Natural killer cell treated with Interleukin-12 subunit alpha and Interleukin-12 subunit beta and Interleukin-15 and Interleukin-18, amount 100 ng/mL, for 72 hours (primary cell): ENCODE results near the gene COA3. TPM values are rescaled to one million over a fixed set of nuclear protein-coding genes. Genes with fewer than 3 reads are reported as not detected.
A peak's percentile ranks its signal among the peaks of the same experiment; 100 is the strongest.

Experiments
- ATAC-seq, 2 donors: fragments of 150-1000 bp; cut with Tn5 transposase in 1 of 2; sonication (Bioruptor Pico), chemical (Tn5 transposase) in 1 of 2; 2 replicates each; pipeline ENCODE4 v1.10.0; 2021
- DNase-seq: peaks from one replicate; pipeline ENCODE4 v3.0.0; 2022; ENCODE audit warnings: low spot score
- H3K27ac Mint-ChIP-seq, 2 donors: 1 replicate in 1 of 2; 2 replicates in 1 of 2; pipeline ENCODE4 v1.8.0; 2022; ENCODE audit warnings: mixed read lengths in 2 of 2, mild to moderate bottlenecking in 1 of 2, moderate library complexity in 1 of 2
- H3K27me3 Mint-ChIP-seq, 2 donors: 1 replicate in 1 of 2; 2 replicates in 1 of 2; pipeline ENCODE4 v1.8.0; 2022; ENCODE audit warnings: mixed read lengths in 2 of 2
- H3K36me3 Mint-ChIP-seq: one replicate; pipeline ENCODE4 v1.8.0; 2022; ENCODE audit warnings: mixed read lengths
- H3K4me1 Mint-ChIP-seq, 2 donors: 1 replicate in 1 of 2; 2 replicates in 1 of 2; pipeline ENCODE4 v1.8.0; 2022; ENCODE audit warnings: low read depth in 2 of 2, mixed read lengths in 2 of 2, mild to moderate bottlenecking in 1 of 2
- H3K4me3 Mint-ChIP-seq: one replicate; pipeline ENCODE4 v1.8.0; 2022; ENCODE audit warnings: mixed read lengths
- H3K9me3 Mint-ChIP-seq: 2 replicates; pipeline ENCODE4 v1.8.0; 2022; ENCODE audit warnings: mixed read lengths
- total RNA-seq, 2 donors: library from RNA; stranded (reverse); gene quantifications; one replicate each; pipeline ENCODE4 v1.2.3, GENCODE V29; 2022

COA3 gene
- total RNA-seq, 2 donors from 2014 or later: 41.6 to 48.0 TPM

DNA sequence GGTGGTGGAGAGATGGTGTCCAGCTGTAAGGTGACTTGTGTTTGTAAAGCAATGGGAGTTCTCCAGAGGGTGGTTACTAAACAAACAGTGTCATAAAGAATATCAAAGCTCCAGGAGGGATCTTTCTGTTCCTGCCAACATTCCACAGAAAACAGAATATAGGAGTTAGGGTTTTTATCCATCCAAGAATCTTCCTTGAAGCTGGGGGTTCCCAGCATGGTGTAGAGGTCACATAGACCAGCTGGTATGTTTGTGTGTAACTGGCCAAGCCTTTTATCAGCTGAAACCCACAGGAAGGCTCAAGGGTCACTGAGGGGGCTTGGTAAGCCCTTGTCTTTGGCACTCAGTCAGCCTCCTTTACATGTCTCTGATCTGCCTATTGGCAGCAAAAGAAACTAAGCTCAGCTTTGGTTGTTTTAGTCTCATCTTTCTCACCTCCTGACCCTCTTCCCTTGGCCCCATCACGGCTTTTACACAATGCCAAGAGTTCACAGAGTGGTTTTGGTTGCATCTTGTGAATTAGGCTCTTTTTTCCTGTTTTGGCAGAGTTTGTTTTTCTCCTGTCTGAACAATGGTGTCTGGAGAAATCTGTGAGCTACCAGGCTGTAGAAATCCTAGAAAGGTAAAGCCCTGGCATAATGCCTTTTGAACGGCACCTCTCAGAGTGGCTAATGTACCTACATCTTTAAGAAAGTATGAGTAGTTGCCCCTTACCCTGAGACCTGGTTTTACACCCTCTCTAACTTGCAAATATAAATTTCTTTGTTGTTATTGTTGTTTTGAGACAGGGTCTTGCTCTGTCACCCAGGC lies 4.8 kb upstream of the COA3 start:
- Mint-ChIP-seq H3K27ac (no peak overlapping the region), H3K27me3 (peaks cover 0 to 2% of the 10 kb centered on the region in 2 donors), H3K9me3 (no peaks in the 10 kb centered on the region), H3K4me1 (peaks cover 7% of the 10 kb centered on the region in 2 donors), H3K4me3 (no peak overlapping the region), H3K36me3 (no peaks in the 10 kb centered on the region)
- DNase-seq: no peak
- no peak for ATAC-seq

DNA sequence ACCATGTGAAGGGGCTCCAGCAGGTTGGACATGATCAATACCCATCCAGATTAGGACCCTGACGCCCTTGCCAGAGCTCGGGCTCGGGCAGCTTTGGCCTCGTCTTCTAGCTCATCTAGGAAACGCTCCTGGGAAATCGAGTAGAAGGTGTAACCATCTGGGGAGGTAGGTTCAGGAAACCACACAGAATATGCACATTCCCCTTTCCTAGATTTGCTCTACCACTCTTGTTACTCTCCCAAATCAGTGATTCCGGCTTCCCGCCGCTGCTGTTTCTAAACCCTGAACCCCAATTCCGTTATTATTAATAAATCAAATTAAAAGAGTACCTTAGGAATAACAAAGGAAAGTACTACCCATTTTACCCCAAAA lies 507 bp downstream of the COA3 start:
- H3K4me1 Mint-ChIP-seq: peaks cover 12 to 20% of the 10 kb centered on the region in 2 donors
- DNase-seq (no peak), ATAC-seq (no peak)
- H3K27ac Mint-ChIP-seq: peak overlapping the region; percentile 71 to 95
- peaks cover 0 to 2% of the 10 kb centered on the region in 2 donors for H3K27me3 Mint-ChIP-seq
- no peaks in the 10 kb centered on the region for H3K9me3 Mint-ChIP-seq
- peak overlapping the region; percentile 97 for H3K4me3 Mint-ChIP-seq
- no peaks in the 10 kb centered on the region for H3K36me3 Mint-ChIP-seq

GRCh38 chr17:42797067-42798007 lies 1.2 kb downstream of the COA3 start:
- H3K27ac Mint-ChIP-seq: peak overlapping the region in 1 of 2 donors; percentile 95
- DNase-seq (no peak), ATAC-seq (no peak)
- no peaks in the 10 kb centered on the region for H3K9me3 Mint-ChIP-seq
- no peaks in the 10 kb centered on the region for H3K36me3 Mint-ChIP-seq
- peaks cover 12 to 20% of the 10 kb centered on the region in 2 donors for H3K4me1 Mint-ChIP-seq
- H3K27me3 Mint-ChIP-seq: peaks cover 0 to 2% of the 10 kb centered on the region in 2 donors
- peak overlapping the region; percentile 97 for H3K4me3 Mint-ChIP-seq

- peak overlapping the region in 1 of 2 donors; percentile 68 for H3K27ac Mint-ChIP-seq
- no peak overlapping the region for H3K4me3 Mint-ChIP-seq
- H3K36me3 Mint-ChIP-seq: no peaks in the 10 kb centered on the region
- peaks cover 0 to 2% of the 10 kb centered on the region in 2 donors for H3K27me3 Mint-ChIP-seq
- ATAC-seq (no peak), DNase-seq (no peak)
- peaks cover 12 to 20% of the 10 kb centered on the region in 2 donors for H3K4me1 Mint-ChIP-seq
- H3K9me3 Mint-ChIP-seq: no peaks in the 10 kb centered on the region
These were observed 2.3 kb downstream of the COA3 start for GRCh38 chr17:42796066-42796758.

- Mint-ChIP-seq H3K36me3 (no peaks in the 10 kb centered on the region), H3K27ac (peak overlapping the region in 1 of 2 donors; percentile 68), H3K27me3 (peaks cover under 1 to 5% of the 10 kb centered on the region in 2 donors), H3K9me3 (no peaks in the 10 kb centered on the region), H3K4me3 (no peak overlapping the region), H3K4me1 (peaks cover 12 to 20% of the 10 kb centered on the region in 2 donors)
- DNase-seq (no peak), ATAC-seq (no peak)
These were observed 3.0 kb downstream of the COA3 start for GRCh38 chr17:42795465-42795864.

DNA sequence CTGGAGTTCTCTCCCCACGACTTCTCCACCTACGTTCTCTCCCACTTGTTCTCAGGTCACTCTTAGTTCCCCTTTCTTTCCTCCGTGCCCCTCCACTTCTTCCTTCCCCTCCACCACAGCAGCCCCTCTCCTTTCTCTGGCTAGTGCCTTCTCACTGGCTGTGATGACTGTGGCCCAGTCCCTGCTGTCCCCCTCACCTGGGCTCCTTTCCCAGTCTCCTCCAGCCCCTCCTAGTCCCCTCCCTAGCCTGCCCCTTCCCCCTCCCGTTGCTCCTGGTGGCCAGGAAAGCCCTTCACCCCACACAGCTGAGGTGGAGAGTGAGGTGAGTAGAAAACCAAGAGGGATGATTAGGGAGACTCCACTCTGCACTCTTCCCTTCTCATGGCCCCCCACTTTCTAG lies 3.4 kb downstream of the COA3 start:
- peaks cover 4 to 8% of the 10 kb centered on the region in 2 donors for H3K27me3 Mint-ChIP-seq
- DNase-seq: no peak
- no peaks in the 10 kb centered on the region for H3K36me3 Mint-ChIP-seq
- H3K4me3 Mint-ChIP-seq: no peak overlapping the region
- H3K9me3 Mint-ChIP-seq: no peaks in the 10 kb centered on the region
- ATAC-seq: no peak
- no peak overlapping the region for H3K27ac Mint-ChIP-seq
- H3K4me1 Mint-ChIP-seq: peaks cover 12 to 20% of the 10 kb centered on the region in 2 donors

- ATAC-seq (no peak), DNase-seq (no peak)
- H3K27me3 Mint-ChIP-seq: peaks cover 15% of the 10 kb centered on the region in 2 donors
- no peak overlapping the region for H3K27ac Mint-ChIP-seq
- no peak overlapping the region for H3K4me3 Mint-ChIP-seq
- no peaks in the 10 kb centered on the region for H3K36me3 Mint-ChIP-seq
- peaks cover 3 to 11% of the 10 kb centered on the region in 2 donors for H3K4me1 Mint-ChIP-seq
- no peaks in the 10 kb centered on the region for H3K9me3 Mint-ChIP-seq
These were observed 6.0 kb downstream of the COA3 start for GRCh38 chr17:42792545-42792944.

DNA sequence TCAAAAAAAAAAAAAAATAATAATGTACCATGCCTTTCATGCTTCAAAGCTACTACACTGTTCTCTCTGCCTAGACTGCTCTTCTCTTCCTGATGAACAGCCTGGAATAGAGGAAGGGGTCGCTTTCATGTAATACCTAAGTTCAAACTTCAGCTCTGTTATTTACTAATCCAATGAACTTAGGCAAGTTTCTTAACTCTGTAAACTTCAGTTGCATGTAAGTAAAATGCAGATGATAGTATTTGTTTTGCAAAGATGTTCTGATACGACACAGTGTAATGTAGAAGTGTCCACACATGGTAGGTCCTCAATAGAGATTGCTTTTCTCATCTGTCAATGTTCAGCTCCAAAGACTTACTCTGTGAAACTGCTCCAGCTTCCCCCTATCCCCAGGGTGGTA lies 6.6 kb downstream of the COA3 start:
- Mint-ChIP-seq H3K36me3 (no peaks in the 10 kb centered on the region), H3K4me3 (no peak overlapping the region), H3K9me3 (no peaks in the 10 kb centered on the region), H3K4me1 (peaks cover 0 to 9% of the 10 kb centered on the region in 2 donors), H3K27ac (no peak overlapping the region), H3K27me3 (peaks cover 20 to 21% of the 10 kb centered on the region in 2 donors)
- no peak for ATAC-seq
- DNase-seq: no peak

- H3K4me3 Mint-ChIP-seq: no peak overlapping the region
- H3K27ac Mint-ChIP-seq: no peak overlapping the region
- DNase-seq (no peak), ATAC-seq (no peak)
- H3K4me1 Mint-ChIP-seq: peaks cover 0 to 11% of the 10 kb centered on the region in 2 donors
- peaks cover 4% of the 10 kb centered on the region for H3K36me3 Mint-ChIP-seq
- H3K9me3 Mint-ChIP-seq: no peaks in the 10 kb centered on the region
- H3K27me3 Mint-ChIP-seq: peaks cover 51 to 58% of the 10 kb centered on the region in 2 donors
These were observed 11.2 kb downstream of the COA3 start for GRCh38 chr17:42787266-42787665.

GRCh38 chr17:42784811-42785592 lies 13.5 kb downstream of the COA3 start:
- DNase-seq (no peak), ATAC-seq (no peak)
- Mint-ChIP-seq H3K27ac (no peak overlapping the region), H3K4me3 (no peak overlapping the region), H3K4me1 (peaks cover 0 to 11% of the 10 kb centered on the region in 2 donors), H3K9me3 (no peaks in the 10 kb centered on the region), H3K36me3 (peaks cover 4% of the 10 kb centered on the region), H3K27me3 (peaks cover 50 to 53% of the 10 kb centered on the region in 2 donors)

- H3K27me3 Mint-ChIP-seq: peaks cover 49 to 50% of the 10 kb centered on the region in 2 donors
- DNase-seq (no peak), ATAC-seq (no peak)
- H3K36me3 Mint-ChIP-seq: peaks cover 4% of the 10 kb centered on the region
- no peak overlapping the region for H3K27ac Mint-ChIP-seq
- H3K9me3 Mint-ChIP-seq: no peaks in the 10 kb centered on the region
- peaks cover 0 to 16% of the 10 kb centered on the region in 2 donors for H3K4me1 Mint-ChIP-seq
- H3K4me3 Mint-ChIP-seq: no peak overlapping the region
These were observed 14.1 kb downstream of the COA3 start for GRCh38 chr17:42784409-42784808.

GRCh38 chr17:42783791-42784138 lies 14.7 kb downstream of the COA3 start:
- ATAC-seq: no peak

More at GRCh38 chr17:42783791-42784138, 14.7 kb downstream of the COA3 start:
- peaks cover 4% of the 10 kb centered on the region for H3K36me3 Mint-ChIP-seq
- no peak for DNase-seq
- H3K4me3 Mint-ChIP-seq: no peak overlapping the region
- H3K27ac Mint-ChIP-seq: no peak overlapping the region
- peaks cover 49 to 50% of the 10 kb centered on the region in 2 donors for H3K27me3 Mint-ChIP-seq
- no peaks in the 10 kb centered on the region for H3K9me3 Mint-ChIP-seq
- H3K4me1 Mint-ChIP-seq: peaks cover 0 to 19% of the 10 kb centered on the region in 2 donors
